GF-D8 (cell line): ENCODE data around the gene SCGB3A1.

Experiments used
- DNase-seq: peaks from one replicate; lab custom pipeline; 2025; lab: John Stamatoyannopoulos, UW

SCGB3A1 gene

DNA sequence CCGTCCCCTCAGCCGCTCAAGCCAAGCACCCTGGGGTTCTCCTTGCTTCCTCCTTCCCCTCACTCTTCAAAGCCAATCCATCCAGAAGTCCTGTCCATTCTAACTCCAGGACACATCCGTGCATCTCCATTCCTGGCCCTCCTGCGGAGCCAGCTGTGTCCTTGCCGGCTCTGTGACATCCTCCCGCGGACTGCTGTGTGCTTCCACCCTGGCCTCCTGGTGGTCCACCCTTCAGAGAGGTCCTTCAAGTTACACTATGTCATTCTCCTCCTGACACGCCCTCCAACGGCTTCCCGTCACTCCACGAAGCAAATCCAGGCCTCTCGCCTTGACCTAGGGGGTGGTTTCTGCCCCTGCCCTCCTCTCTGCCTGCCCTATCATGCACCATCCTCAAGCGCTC lies 13.0 kb upstream of the SCGB3A1 start:
- no peak for DNase-seq

DNA sequence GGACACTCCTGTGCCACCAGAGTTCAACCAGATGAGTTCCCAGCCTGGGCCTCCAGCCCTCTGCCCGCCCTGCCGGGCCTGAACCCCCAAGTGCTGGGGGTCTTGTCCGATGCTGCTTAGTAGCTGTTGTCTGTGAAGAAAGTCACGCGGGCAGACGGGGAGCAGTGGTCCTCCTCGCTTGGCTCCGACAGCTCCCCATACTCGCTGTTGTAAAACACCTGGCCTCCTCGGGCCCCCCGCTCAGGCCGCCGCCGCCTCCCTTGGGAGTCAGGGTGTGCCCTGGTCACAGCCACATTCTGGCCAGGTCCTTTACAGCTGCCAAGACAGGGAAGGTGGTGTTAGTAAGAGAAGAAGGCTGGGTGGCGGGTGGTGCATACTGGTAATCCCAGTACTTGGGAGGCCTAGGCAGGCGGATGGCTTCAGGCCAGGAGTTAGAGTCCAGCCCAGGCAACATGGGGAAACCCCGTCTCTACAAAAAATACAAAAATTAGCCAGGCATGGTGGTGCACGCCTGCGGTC lies 11.8 kb upstream of the SCGB3A1 start:
- DNase-seq: no peak

DNA sequence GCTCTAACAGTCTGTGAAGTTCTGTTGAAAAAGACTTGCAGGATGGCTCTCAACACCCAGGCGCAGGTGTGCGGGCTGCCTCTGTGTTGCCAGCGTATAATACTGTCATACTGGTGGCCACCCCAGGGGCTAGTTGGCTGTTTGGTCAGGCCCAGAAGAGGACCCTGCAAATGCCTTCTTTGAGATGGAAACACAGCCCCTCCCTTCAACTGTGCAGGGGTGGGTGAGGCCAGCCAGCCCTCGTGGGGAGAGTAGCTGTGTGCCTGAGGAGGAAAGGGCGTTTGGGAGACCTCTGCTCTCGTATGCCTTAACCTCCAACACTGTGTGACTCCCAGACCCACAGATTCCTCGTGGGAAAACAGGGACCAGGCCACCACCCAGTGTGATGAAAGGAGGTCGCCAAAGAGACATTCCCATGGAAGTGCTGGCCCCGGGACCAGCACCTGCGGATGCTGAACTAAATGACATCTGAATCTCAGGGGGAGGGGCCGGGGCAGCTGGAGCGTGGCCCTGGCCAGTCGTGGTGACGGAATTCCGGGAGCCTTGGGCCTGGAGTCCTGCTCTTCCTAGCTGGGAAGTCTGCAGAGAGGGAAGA lies 11.3 kb upstream of the SCGB3A1 start:
- no peak for DNase-seq

DNA sequence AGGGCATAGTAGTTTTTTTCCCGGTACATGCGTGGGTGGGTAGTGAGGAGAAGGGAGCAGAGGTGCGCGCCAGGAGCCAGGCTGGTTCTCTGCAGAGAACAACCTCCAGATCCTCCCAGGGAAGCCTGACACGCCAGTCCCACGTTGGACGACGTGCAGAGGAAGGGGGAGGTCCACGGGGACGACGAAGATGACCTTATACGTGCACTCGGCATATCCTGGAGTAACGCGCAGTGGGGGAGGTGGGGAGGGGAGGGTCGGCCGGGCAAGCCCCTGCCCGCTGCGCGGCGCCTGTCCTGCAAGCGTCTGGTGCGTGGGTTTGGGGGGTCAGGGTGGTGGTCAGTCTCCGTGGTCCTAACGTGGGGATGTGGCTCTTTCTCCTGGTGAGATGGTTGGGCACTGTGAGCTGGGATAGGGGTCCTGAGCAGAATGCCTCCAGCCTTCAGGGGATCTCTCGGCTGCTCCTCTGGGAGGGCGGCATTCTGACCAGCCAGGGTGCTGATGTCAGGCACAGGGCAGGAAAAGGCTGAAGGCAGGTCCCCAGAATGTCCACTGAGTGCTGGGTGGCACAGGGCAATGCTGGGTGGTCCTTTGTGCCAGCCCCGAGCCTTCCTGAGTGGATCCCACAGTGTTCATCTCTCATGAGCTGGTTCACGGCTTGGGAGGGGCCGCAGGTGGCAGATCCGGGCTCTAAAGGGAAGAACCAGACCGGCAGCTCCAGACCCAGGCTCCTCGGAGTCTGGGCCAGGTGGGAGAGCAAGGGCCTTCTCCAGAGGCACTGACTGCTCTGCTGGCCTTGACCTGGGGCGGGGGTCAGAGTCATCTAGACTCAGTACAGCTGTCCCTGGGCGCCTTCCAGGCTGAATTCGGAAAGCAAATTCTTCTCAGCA lies 10.5 kb upstream of the SCGB3A1 start:
- DNase-seq: no peak

DNA sequence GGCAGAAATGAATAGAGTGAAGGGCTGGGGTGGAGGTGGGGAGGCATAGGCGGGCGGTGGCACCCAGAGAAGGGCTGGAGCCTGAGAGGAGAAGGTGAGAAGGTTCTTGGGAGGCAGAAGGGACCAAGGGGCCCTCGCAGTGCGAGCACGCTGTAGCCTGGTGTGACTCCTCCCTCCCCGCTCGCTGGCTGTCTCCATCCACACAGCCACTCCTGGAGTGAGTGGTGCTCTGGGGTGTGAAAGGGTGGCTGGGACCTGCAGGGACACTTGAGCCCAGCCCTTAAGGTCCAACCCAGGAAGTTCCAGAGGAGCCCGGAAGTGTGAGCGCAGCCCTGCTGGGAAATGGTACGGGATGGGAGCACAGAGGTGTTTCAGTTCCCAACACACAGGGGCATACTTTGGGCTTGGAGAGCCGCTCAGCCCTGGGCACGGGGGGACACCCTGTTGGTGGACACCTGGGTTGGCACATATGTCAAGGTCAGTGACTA lies 9.3 kb upstream of the SCGB3A1 start:
- no peak for DNase-seq

DNA sequence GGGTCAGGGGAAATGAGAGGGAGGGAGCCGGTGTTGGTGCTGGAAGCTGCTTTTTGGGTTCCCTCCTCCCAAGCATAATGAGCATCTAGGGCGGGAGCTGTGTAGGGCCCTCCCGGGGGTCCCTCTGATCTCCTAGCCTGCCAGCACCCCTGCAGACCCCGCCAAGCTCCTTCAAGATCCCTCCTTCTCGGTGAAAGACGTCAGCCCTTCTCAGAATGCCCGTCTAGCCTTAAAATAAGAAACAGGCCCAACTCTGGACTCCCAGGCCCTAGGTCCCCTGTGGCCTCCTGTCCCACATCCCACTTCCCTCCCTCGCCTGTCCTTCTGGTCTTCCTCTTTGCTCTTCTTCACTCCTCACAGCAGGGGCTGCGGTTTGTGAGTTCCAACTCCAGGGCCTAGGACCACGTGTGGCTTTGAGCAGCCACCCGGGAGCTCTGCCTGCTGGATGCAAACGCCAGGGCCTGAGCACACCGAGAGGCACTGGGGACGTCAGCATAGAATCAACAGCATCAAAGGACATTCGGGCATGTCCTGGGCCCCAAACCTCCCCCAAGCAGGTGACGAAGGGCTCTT lies 8.8 kb upstream of the SCGB3A1 start:
- DNase-seq: no peak

DNA sequence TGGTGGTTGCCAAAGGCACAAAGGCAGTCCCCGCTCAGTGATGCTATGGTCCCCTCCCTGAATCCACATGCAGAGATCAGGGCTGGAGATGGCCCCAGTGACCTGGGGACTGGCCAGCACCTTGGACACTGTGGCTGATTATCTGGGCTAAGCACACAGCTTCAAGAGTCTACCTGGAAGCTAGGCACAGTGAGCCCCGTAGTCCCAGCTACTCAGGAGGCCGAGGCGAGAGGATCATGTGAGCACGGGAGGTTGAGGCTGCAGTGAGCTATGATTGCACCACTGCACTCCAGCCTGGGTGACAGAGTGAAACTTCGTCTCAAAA lies 8.3 kb upstream of the SCGB3A1 start:
- DNase-seq: no peak

DNA sequence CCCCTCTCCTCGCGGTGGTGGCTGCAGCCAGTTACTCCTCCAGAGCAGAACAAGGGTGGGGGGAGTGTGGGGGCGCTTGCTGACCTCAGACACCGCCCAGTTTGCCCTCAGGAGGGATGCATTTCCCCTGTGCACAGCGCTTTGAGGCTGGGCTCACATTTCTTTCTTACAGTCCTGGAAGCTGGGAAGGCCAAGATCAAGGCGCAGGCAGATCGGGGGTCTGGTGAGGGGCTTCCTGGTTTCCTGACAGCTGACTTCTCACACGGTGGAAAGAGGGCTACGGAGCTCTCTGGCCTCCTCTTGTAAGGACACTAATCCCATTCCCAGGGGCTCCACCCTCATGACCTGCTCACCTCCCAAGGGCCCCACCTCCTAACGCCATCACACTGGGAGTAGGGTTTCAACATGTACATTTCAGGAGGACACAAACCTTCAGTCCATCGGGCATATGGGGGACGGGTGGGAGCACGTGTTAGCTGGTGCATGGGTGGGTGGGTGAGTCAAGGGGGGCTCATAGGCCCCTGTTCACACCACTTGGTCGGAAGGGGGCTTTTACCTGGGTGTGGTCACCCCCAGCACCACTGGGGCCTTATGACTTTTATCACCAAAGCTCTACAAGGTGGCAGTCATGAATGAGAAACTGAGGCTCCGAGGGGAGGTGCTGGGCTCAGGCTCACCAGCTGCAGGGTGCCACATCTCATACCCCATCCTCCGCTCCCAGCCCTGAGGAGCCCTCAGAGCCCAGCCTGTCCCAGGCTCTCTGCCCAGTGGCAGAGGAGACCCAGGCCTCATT lies 7.7 kb upstream of the SCGB3A1 start:
- DNase-seq: no peak

DNA sequence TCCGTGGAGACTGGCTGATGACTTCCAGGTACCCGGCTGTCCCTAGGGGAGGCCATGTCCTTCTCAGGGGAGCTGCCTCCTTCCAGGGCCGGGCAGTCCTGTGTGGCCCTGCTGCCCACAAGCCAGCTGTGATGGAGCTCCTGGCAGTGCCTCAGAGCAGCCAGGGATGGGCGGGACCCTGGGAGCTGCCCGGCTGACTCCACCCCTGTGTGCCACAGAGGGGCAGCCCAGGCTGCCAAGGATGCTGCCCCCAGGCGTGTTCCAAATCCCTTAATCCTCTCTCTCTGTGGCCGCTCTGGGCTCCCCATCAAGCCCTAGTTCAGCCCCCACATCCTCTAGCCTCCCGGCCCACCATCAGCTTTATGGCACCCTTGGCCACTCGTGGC lies 7.0 kb upstream of the SCGB3A1 start:
- no peak for DNase-seq

DNA sequence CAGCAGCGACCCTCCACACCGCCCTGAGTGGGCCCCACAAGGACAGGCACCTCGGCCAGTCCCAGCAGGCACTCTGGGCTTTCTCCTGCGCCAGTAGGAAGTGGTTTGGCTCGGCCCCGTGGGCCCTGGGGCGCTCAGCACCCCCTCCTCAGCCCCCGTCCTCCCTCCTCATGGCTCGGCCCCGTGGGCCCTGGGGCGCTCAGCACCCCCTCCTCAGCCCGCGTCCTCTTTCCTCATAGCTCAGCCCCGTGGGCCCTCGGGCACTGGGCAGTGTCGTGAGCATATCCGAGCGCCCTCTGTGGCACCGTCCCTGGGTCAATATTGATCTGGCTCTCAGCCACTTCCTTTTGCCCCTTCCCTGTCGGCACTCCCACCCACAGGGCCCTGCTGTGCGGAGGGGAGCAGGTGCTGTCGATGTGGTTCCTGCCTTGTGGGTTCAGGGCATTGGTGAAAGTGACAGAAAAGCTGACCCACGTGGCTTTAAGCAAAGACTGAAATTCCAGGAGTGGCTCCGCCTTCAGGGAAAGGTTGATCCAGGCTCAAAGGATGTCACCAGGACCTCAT lies 5.5 kb upstream of the SCGB3A1 start:
- DNase-seq: no peak

DNA sequence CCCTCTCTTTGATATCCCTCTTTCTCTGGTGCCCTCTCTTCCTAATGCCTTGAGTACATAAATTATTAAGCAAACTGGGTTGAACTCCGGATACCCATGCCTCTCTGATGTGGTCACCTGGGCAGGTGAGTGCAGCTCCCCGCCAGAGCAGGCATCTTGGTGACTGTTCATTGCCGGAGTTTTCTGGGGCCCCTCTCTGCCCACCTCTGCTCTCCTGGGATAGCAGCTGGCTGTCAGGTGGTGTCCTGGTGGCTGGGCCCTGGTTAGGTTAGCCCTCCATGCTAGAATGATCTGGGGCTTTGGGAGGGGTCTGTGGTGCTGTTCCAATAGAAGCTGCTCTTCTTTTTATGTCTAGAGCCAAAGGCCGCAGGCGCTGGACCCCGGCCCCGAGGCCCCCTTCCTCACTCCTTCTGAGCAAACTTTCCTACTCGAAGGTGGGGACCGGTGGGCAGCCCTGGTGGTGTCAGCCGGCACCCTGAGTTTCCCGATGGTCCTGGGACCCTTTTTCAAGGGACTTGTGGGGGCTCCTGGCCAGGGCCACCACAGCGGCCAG lies 4.9 kb upstream of the SCGB3A1 start:
- no peak for DNase-seq

DNA sequence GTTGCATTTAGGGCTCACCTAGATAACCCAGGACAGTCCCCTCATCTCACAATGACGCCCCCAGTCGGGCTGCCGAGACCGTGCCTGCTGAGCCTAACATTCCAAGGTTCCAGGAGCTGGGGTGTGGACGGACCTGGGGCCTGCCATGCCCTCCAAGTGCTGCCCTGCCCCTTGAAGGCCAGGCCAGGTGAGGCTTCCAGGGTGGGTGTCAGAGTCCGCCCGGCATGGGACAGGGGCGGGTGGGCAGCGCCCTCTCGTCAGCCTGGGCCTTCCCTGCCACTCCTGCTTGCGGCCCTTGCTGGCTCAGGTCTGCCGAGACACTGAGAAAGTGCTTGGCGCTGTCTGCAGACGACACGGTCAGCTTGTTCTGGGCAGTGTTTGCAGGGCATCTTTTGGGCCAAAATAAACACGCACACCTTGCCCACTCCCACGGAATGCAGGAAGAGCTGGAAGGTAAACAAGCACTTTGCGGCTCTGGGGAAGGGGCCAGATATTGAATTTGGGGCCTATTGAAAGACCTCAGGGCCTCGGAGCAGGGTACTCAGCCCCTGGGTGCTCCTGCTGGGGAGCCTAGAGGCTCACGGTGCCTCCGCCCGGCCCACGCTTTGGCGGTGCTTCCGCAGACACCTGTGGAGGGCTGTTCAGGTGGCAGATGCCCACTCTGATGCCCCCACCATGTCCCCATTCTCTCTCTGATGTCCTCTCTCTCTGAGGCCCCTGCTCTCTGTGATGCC lies 4.2 kb upstream of the SCGB3A1 start:
- DNase-seq: no peak

DNA sequence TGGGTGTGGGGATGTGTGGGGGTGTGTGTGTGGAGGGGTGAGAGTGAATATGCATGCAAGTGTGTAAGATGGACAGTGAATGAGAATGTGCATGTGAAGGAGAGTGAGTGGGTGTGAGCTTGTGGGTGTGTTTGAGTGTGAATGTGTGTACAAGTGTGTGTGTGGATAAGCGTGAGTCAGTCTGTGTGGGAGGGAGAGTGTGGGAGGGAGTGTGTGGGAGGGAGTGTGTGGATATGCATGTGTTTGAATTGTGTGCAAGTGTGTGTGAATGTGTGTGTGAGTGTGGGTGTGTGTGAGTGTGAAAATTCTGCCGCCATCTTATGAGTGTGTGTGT lies 3.7 kb upstream of the SCGB3A1 start:
- no peak for DNase-seq

DNA sequence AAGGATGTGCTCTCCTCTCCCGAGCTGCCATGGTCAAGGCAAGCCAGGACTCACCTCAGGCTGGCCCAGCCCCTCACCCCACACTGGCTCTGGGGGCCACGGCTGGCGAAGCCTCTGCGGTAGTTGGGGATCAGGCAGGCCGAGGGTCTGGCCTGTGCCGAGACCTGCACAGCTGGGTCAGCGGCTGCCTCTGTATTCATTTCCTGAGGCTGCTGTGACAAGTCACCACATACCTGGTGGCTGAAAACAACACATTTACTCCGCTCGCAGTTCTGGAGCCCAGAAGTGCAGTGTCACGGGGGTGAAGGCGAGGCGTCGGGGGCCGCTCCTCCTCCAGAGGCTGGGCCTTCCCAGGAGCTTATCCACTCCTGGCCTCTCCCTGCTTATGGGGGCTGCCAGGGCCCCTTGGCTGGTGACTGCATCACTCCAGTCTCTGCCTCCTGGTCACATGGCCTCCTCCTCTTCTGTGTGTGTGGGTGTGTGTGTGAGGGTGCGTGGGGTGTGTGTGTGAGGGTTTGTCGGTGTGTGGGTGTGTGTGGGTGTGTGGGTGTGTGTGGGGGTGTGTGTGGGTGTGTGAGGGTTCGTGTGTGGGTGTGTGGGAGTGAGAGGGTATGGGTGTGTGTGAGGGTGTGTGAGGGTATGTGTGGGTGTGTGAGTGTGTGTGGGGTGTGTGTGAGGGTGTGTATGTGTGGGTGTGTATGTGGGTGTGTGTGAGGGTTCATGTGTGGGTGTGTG lies 3.2 kb upstream of the SCGB3A1 start:
- no peak for DNase-seq

DNA sequence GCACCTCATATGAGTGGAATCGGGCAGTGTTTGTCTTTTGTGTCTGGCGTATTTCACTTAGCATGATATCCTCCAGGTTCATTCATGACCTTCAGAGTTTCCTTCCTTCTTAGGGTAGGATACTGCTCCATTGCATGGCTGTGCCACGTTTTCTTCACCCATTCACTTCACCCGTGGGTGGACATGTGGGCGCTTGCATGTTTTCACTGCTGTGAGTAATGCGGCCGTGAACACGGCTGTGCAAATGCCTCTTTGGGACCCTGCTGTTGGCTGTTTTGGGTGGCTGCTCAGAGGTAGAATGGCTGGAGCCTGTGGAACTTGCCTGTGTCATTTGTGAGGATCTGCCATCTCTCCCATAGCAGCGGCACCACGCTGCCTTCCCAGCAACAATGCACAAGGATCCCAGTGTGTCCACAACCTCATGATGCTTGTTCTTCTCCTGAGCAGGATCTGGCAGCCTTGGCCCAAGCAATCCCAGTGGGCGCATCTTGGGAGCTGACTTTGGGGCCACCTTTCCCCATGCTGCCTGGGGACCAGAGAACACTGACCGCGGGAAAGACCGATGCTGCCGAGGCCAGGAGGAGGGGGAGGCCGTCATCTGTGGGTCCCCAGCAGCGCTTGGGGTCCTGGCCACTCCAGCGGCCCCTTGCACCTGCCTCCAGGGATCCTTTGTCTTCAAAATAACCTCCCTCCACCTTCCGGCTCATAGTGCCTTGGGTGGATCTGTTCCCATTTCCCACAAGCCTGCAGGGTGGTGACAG lies 2.3 kb upstream of the SCGB3A1 start:
- no peak for DNase-seq

DNA sequence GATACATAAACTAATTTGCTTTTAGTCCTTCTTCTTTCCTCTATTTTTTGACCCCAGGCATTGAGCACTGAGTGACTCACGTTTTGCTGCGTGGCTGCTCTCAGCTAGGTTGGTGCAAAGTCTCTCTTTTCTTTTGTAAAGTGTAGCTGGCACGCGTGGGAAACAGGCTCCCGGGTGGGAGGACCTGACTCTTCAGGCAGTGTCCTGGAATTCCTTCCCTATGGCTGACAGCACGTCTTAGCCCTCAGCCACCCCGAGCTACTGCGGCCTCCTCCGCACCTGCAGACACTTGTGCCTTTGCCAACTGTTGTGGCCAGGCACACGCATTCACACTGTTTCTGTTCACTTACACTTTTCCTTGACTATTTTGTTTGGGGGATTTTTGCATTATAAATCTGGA lies 877 bp upstream of the SCGB3A1 start:
- DNase-seq: no peak

DNA sequence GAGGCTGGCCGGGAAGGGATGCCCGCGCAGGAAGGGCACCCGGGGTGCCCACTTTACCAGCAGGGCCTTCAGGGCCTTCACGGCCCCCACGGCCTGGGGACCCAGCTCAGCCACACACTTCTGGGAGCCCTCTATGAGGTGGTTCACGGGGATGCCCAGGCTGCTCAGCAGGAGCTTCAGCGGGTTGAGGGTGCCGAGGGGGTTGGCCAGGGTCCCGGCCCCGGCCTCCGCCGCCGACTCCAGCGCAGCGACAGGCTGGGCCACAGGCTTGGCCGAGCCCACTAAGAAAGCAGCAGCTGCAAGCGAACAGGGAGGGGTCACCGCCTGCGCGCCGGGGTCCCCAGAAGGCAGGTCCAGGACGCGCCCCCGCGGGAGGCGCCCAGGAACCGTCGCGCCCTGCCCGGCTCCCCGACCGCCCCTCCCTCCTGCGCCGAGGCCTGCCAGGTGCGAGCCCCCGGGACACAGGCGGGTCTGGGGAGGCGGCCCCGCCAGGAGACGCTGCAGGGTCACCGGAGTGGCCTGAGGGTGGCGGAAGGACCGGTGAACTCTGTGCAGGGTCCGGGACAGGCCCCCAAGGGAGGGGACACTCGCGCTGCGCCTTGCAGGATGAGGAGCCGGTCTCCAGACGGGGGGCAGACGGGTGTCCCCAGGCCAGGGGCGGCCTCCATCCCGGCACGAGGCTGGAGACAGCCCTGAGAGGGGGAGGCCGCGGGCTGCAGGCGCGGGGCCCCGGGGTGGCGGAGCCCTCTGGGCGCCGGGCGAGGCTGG lies 572 bp downstream of the SCGB3A1 start:
- no peak for DNase-seq

DNA sequence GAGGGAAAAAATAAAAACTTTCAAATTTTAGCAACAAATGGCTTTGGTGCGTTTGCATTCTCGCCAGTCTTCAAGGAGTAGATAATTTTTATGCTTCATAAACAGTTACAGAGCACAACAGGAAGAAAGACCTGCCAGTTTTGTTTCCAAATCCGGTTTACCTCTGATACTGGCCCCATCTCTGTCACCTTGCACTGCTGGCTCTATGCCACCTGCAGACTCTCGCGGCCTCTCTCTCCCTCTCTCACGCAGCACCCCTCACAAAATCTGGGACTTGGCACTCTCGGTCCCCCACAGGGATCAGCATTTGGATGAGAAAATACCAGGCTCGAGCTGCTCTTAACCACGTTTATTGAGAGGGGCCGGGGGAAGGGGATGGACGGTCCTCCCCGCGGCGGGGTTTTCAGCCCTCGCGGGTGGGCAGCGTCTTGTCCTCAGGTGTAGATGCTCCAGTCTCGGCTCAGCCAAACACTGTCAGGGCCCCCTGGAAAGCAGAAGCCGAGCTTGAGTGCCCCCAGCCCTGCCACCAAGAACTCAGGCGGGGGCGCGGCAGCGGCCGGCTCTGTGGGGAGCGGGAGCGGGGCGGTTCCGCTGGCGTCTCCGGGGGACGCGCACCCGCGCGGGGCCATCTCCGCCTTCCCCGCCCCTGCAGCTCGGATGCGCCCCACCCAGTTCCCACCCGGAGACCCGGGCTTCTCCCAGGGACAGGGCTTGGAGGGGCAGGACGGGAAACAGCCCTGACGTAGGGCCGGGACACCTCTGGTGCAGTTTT lies 1.3 kb downstream of the SCGB3A1 start:
- DNase-seq: no peak
